Uterus (tissue), 2 donors: ENCODE data around the gene CTAGE15.
"Not testable (repeated sequence)": the region's sequence is repeated elsewhere in the genome, so short reads cannot be mapped to it uniquely, and the experiment has no call there.

Source experiments
- CTCF ChIP-seq, 4 experiments: fragments of 200-600 bp in 2 of 4; fragments of 450-650 bp in 2 of 4; sonication (generic) in 2 of 4; IDR thresholded peaks; one replicate each; pipeline ENCODE4 v1.5.1; 2016 to 2019; ENCODE audit warnings: antibody characterized with exemption in 4 of 4, mild to moderate bottlenecking in 2 of 4, moderate library complexity in 1 of 4
- POLR2A ChIP-seq, 2 donors: fragments of 450-650 bp; IDR thresholded peaks; one replicate each; pipeline ENCODE4 v1.6.1; 2016; ENCODE audit warnings: antibody characterized with exemption in 2 of 2, mild to moderate bottlenecking in 1 of 2, moderate library complexity in 1 of 2

- TF ChIP-seq CTCF, POLR2A (IDR thresholded peaks at IDR 0.05): not testable (repeated sequence)
These were observed 18.3 kb downstream of the CTAGE15 start for GRCh38 chr7:143589897-143590296.
